NCI-H446 (cell line): ENCODE results near the gene GJC1.
A peak's percentile ranks its signal among the peaks of the same experiment; 100 is the strongest.
"Not testable (repeated sequence)": the region's sequence is repeated elsewhere in the genome, so short reads cannot be mapped to it uniquely, and the experiment has no call there.

Experiments used
- DNase-seq, 2 experiments: peaks; one replicate each; lab custom pipeline; 2025; lab: John Stamatoyannopoulos, UW

Gene GJC1

DNA sequence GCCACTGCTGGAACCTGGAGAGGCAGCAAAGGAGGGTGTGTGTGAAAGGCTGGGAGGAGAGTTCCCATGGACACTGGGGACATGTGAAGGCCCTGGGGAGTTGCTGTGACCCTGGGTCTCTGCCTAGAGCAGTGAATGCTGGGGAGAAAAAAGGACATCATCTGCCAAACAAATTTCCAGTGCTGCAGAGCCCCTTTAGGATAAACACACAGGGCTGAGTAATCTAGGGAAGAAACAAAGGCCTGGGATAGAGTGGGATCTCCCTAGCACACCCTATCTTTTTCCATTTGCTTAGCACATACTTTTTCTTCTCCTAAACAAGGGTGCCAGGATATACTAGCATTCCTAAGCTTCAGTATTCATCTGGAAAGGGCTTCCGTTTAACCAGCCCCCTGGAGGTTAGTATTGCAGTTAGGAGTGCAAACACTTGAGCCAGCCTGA is 14.3 kb upstream of the GJC1 start:
- no peak for DNase-seq

DNA sequence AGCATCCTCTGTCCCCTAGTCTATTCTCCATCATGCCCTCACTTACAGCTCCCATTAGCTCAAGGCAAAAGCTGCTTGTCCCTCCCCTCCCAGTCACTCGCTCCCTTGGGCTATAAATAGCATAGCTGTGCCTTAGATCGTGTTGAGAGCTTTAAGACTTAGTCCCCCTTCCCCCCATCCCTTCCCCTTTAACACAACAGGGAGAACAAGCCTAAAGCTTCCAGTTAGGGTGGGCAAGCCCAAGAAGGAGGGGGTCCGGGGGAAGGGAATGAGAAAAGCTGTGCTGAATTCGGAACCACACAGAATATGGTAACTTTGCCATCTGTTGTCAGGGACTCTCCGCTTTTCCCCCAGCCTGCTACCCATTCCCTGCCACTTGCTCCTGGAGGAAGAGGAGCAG is 12.7 kb upstream of the GJC1 start:
- DNase-seq = no peak

DNA sequence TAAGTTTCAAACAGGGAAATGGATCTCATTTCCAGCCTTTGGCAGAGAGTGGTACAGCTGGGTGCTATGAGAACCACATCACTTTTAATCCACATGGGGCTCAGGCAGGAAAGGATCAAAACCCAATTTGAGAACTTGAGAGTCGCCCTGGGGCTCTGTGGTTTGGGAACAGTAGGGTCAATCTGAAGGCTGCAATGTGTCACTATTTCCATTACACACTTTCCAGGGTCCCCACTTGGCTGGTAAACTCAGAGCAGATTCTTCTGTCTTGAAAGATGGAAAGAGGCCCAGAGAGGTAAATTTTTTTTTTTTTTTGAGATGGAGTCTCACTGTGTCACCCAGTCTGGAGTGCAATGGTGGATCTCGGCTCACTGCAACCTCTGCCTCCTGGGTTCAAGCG is 10.8 kb upstream of the GJC1 start:
- no peak for DNase-seq

DNA sequence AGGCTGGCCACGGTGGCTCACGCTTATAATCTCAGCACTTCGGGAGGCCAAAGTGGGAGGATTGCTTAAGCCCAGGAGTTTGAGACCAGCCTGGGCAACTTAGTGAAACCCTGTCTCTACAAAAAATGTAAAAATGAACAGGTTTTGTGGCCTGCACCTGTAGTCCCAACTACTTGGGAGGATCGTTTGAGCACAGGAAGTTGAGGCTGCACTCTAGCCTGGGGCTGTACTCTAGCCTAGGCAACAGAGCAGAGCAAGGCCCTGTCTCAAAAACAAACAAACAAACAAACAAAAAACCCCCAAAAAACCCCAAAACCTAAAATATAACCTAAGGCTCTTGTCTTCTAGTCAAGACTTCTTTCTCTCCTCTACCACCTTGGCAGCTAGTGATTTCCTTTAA is 10.2 kb upstream of the GJC1 start:
- DNase-seq = no peak

DNA sequence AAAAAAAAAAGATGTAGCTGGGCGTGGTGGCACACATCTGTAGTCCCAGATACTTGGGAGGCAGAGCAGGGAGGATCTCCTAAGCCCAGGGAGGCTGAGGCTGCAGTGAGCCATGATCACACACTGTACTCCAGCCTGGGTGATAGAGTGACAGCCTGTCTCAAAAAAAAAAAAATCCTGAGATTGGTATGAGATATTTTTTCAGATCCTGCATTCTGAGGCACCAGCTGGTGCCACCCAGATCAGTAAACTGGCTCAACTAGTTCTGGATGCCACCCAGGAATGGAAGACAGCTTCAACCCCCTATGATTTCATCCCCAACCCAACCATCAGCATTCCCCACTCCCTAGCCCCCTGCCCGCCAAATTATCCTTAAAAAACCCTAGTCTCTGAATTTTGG is 7.1 kb upstream of the GJC1 start:
- no peak for DNase-seq

DNA sequence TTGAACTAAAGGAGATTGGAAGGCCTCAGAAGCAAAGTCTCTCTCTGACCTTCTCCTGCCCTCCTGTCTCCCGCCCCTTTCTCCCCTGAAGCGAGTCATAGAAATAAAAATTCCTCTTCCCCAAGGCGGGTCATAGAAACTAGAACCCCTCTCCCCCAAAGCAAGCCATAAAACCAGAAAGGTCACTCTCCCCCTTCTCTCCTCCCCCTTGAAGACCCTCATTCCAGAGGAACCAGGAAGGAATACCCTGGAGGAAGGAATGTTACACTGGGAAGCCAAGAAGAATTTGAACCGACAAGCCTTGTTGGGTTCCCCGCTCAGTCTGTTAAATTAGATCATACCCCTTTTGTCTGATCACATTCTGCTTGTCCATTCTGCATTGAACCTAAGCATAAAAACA is 2.7 kb upstream of the GJC1 start:
- DNase-seq = no peak

DNA sequence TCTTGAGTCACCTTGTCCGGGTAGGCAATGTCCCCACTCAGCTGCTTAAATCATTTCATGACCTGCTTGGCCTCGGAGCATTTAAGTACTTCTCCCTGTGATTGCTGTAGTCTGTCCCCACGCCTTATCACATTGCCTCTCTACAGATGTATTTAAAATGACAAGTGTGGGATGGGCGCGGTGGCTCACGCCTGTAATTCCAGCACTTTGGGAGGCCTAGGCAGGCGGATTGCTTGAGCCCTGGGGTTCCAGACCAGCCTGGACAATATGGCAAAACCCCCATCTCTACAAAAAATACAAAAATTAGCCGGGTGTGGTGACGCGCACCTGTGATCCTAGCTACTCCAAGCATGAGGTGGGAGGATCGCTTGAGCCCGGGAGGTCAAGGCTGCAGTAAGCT is 1.3 kb upstream of the GJC1 start:
- DNase-seq = no peak

DNA sequence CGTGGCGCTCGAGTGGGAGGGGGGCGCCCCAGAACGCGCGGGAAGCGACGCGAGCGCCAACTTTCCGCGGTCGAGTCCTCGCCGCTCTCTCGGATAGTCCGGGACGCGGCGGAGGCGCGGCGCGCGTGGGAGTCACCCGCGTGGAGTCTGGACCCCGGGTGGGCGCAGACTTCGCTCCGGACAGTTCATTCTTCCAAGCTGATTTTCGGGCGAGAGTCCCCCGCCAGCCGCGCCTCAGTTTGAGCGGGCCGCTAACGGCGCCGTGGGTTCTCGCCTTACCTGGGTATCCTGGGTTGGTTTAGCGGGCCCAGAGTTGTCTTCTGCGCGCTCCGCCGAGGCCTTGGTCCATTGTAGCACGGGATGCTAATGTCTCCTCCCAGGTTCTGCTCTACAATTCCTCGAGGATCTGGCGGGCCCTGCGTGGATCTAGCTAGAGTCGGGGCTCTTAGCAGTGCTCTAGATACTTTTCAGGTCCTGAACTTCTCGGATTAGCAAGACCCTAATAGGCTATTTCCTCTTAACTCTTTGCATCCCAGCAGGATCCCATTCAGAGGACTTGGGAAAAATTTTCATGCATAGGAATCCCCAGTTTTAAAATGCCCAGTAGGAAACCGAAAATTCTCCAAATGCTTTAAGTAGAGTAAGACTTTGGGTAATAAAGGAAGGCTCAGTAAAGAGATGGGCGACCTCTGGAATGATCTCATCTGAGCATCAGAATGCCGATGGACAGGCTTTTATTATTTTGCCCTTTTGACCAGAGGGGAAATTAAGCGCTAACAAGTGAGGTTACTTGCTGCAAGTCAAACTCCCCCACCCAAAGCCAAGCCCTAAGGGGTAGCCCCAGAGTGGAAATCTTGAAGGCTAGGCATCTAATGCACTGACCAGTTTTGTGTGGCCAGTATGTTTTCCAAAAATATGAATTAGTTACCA is 537 bp upstream of the GJC1 start:
- DNase-seq = no peak

DNA sequence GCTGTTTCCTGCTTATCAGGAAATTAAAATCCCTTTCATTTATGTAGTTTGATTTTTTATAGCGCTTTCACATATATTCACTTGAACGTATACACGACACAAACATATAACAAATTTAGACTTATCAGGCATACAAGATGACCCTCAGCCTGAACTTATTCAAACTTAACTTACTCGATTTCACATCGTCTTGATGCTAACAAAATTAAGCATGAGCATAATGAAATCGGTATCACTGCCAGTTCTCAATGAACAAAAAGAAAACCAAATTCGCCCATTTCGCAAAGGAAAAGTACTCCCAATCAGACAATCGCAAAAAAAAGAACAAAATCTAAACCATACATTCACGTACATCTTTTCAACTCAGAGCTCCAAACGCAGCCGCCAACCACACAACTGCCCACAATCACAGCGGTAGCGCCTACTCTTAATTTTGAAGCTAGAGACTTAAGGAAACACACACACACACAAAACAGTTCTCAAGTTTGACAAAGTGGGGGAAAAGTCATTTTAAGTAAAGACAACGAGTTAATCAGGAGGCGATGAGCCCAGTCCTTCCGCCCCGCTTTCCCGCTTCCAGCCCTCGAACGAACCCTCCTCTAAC is 1.1 kb downstream of the GJC1 start:
- no peak for DNase-seq

DNA sequence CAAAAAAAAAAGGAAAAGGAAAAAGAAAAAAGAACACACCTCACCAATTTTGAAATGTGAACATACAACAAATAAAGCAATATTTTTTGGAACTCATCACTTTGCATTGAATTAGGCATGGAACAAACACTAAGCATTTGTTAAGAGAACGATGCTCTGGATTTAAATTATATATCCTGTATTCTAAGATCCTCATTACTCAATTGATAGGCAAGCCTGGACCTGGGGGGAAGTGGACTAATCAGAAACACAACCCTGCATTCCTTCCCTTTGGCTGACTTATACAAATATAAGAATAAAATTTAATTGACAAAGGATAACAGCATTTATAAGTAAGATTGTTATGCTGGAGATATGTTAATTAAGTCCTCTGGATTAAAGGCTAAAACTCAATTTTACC is 2.2 kb downstream of the GJC1 start:
- DNase-seq = no peak

DNA sequence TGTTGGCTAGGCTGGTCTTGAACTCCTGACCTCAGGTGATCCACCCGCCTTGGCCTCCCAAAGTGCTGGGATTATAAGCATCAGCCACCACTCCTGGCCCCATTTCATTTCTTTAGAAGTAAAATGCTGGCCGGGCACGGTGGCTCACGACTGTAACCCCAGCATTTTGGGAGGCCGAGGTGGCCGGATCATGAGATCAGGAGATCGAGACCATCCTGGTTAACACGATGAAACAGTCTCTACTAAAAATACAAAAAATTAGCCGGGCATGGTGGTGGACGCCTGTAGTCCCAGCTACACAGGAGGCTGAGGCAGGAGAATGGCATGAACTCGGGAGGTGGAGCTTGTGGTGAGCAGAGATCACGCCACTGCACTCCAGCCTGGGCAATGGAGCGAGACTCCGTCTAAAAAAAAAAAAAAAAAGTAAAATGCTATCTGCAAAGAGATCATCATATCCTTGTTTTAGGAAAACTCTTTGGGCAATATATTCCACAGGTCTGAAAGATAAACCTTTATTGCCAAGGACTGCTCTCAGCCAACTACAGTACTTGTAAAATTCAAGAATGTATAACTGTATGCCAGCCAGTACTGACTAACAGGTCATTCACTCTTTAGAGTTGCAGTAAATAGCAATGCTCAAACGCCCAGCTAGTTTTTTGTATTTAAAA is 3.8 kb downstream of the GJC1 start:
- no peak for DNase-seq

DNA sequence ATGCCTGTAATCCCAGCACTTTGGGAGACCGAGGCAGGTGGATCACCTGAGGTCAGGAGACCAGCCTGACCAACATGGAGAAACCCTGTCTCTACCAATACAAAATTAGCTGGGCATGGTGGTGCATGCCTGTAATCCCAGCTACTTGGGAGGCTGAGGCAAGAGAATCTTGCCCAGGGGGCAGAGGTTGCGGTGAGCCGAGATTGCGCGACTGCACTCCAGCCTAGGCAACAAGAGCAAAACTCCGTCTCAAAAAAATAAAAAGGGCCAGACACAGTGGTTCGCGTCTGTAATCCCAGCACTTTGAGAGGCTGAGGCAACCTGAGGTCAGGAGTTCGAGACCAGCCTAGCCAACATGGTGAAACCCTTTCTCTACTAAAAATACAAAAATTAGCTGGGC is 4.9 kb downstream of the GJC1 start:
- DNase-seq = not testable (repeated sequence)

DNA sequence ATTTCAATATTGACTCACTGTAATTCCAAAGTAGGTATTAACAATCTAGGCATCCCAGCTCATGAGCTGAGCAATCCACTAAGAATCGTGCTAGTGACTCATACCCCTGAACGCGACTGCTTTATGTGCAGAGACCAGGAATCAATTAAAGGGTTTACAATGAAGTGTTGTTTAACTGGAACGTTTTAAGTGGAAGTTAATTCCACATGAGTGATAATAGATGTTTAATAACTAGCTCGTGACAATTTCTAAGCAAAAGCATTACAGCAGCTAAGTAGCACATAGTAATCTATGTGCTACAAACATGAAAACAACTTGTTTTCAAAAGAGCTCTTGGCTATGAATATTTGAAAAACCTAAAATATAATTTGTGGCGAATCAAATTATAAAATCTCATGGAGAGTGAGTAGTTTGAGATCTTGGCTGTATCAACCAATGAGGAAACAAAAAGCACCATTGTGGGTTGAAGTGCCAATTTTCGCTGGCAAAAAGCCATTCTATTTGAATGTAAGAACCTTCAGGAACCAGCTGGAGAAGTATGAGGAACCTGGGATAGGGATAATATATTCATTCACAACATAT is 9.4 kb downstream of the GJC1 start:
- peak; percentile 85 to 94 for DNase-seq

DNA sequence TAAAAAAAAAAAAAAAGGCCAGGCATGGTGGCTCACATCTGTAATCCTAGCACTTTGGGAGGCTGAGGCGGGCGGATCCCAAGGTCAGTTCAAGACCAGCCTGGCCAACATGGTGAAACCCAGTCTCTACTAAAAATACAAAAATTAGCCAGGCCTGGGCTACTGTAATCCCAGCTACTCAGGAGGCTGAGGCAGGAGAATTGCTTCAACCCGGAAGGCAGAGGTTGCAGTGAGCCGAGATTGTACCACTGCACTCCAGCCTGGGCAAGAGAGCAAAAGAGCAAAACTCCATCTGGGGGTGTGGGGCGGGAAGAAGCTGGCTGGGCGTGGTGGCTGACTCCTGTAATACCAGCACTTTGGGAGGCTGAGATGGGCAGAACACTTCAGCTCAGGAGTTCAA is 11.6 kb downstream of the GJC1 start:
- not testable (repeated sequence) for DNase-seq

DNA sequence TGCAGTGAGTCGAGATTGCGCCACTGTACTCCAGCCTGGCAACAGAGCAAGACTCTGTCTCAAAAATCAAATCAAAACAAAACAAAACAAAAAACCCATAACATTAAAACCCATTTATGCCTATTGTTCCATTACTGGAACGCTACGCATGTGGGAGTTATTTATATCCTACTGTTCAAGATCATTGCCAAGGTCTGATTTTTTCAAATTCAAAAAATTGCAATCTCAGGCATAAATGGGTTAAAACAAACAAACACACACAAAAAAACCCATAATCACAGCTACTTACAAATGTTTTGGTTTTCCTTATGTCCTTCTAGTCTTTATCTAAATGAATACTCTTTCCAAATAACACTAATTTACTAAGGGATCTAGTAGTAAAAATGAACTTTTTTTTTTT is 17.8 kb downstream of the GJC1 start:
- DNase-seq = no peak

DNA sequence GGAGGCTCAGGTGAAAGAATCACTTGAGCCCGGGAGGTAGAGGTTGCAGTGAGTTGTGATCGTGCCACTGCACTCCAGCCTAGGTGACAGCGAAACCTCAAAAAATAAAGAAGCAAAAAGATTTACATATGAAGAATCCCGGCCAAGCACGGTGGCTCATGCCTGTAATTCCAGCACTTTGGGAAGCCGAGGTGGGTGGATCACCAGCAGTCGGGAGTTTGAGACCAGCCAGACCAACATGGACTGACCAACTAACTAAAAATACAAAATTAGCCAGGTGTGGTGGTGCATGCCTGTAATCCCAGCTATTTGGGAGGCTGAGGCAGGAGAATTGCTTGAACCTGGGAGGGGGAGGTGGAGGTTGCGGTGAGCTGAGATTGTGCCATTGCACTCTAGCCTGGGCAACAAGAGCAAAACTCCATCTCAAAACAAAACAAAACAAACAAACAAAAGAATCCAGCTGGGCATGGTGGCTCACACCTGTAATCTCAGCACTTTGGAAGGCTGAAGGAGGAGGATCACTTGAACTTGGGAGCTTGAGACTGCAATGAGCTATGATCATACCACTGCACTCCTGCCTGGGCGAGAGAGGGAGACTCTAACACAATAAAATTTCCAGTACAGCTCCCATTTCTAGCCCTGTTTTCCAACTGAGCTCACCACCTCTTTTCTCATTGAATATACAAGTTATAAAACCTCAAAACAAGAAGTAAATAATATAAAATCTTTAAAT is 21.3 kb downstream of the GJC1 start:
- not testable (repeated sequence) for DNase-seq

DNA sequence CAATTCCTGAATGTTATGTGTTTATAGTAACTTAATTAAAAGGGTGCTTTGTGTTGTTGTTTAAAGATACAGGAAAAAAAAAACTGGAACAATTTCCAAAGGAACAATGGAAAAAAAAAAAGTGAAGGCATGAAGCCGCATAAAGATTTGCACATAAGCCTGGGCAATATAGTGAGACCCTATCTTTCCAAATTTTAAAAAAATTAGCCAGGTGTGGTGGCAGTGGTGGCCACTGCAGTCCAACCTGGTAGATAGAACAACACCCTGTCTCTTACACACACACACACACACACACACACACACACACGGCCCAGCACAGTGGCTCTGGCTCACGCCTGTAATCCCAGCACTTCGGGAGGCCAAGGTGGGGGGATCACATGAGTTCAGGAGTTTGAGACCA is 21.9 kb downstream of the GJC1 start:
- no peak for DNase-seq

DNA sequence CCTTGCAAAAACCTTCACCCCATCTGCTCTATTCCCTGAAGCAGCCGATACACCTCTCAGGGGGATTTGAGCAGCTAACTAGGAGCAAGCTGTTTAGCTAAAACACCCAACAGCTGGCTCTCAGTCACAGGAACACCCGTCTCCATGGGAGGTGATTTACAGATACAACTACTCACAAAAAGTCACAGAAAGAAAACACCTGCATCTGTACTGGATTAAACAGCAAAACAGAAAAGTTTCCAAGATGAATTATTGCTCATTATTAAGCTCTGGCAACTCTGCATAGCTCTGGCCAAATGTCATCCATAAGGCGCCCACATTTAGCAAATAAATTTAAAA is 22.3 kb downstream of the GJC1 start:
- peak in 1 of 2 experiments; percentile 72 for DNase-seq

DNA sequence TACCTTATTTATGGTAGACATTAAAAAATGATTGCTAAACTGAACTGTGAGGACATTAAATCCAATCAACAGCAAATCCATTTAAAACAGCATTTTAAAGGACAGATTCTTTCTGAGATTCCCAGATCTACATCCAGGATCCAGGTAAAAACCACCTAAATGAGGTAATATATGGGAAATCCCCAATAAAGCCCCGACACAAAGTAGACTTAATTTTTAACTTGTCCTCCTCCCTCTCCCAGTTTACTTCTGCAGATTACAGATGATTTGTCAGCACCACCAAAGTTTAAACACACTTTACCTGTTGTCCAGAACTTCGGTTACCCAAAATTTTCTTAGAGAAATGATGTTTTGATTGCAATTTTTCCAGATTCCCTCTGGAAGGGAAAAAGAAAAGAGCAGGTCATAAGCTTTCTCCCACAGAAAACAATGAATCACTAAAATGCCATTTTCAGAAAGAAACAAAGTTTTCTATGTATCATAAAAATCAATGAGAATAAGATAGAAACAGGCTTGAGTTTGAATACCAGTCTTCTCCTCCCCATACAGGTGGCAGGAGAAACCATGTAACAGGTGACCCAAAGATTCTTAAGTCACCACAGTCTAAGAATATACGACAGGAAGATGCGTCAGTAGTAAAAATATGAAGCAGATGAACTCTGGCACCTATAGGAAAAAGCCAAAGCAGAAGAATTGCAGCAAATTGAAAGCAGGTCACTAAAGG is 22.8 kb downstream of the GJC1 start:
- no peak for DNase-seq

DNA sequence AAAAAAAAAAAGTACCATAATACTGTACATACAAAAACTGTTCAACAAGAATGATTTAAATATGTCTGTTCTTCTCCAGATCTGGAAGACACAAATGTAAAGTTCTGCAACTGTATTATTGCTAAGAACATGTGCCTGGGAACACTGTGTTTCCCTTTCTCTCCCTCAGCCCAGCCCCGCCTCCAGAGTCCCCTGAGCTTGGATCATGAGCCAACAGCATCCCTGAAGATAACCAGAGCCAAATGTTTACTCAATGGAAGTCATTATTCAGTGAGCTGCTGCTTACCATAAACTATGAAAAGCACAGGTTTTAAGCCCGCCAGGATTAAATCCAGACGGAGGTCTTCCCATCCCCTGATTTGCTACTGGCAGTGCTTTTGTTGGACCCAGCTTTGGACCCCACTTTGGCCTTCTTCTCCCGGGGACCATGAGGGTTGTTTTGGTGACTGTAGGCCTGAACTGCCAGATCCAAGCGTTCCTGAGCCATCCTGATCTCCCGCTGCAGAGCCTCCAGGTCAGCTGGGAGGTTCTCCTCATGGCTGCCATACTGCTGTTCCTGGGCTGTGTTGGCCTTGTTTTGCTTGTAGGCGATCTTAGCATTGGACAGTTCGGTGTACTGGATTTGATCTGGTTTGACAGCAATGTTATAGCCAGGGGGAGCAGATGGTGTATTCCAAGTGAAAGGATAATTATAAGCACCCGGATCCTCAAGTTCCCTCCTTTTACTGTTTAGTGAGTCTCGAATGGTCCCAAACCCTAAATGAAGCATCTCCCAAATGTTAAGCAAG is 25.6 kb downstream of the GJC1 start:
- DNase-seq = peak in 1 of 2 experiments; percentile 61

DNA sequence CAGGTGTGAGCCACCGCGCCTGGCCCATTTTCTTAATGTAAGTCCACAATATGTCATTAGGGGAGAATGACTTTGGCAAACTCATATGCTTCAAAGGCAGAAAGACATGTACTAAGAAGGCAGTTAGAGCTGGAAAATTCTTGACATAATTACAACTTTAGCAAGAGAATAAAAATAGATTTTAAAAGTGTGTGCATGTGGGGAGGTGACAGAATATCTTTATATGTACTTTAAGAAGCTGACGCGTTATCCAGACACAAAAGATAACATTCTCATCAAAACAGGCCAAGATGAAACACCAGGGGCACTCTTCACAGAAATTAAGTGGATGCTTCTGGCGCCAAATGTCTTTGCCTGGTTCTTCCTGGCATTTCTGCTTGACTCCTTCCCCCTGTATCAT is 28.2 kb downstream of the GJC1 start:
- DNase-seq = no peak
